ENCODE measurements around the gene CLIC5.

DNA sequence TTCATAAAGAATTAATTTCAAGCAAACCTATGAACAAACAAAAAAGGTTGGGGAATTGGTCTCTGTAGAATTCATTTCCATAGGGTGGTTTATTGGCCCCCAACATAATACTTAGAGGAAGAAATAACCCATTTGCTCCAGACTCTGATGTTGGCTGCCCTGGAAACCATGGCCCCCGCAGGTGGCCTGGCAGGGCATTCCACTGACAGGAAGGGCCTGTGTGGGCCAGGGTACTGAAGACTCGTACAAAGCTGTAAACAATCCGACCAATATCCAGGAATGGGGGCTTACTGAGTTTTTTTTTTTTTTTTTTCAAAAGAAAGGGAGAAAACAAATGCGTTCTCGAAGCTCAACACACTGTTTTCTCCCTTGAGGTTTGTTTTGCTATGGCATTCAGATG lies 59.5 kb downstream of the CLIC5 start:
- TF ChIP-seq POLR2A (IDR thresholded peaks at IDR 0.05) (no peak), CTCF (IDR thresholded peaks at IDR 0.05) (no peak)
